Measurements from ENCODE around the gene LRPPRC.
"Not testable (repeated sequence)": the region's sequence is repeated elsewhere in the genome, so short reads cannot be mapped to it uniquely, and the experiment has no call there.

The LRPPRC gene

GRCh38 chr2:43995733-43996533, at the start of gene LRPPRC:
Gene LRPPRC (minus strand): TSS chr2:43995989. CDS start chr2:43995947, 42 bp downstream.
- DNase-seq: peak; percentile 91

DNA sequence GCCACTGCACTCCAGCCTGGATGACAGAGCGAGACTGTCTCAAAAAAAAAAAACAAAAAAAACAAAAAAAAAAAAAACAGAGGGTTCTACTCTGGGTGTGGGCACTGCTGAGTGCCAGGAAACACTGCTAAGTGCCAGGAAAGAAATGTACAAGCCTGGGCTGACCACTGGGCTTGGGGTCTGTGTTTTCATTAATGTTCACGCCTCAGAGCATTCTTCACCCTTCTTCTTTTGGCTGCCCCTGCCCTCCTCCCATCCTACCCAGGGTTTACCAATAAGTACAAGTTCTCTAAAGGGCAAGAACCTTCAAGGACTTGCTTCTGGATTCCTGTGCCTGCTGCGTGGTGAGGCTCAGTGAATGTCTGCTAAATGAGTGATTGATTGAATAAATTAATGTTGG, 49.3 kb upstream of the LRPPRC start:
- no peak for DNase-seq

DNA sequence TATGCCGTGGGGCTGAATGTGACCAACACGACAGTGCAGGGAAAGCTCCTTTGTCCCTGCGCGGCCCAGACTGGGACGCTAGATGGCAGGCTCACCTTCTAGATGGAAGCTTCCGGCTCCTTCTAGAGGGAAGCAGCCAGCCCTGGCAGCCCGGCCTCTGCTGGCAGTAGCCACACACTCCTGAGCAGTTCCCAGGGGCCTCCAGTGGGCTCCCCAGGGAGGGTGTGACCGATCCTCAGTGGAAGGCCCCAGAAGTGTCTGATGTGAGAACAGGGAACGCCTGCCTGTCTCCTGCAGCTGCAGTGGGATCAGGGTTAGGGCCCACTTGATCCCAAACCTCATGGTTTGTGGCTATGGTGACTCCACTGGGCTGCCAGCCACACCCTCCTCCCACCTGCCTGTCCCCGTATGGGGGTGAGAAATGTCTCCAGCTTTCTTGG, 48.5 kb upstream of the LRPPRC start:
- DNase-seq: peak; percentile 82

GRCh38 chr2:44040365-44040764, 44.6 kb upstream of the LRPPRC start:
- DNase-seq: no peak

DNA sequence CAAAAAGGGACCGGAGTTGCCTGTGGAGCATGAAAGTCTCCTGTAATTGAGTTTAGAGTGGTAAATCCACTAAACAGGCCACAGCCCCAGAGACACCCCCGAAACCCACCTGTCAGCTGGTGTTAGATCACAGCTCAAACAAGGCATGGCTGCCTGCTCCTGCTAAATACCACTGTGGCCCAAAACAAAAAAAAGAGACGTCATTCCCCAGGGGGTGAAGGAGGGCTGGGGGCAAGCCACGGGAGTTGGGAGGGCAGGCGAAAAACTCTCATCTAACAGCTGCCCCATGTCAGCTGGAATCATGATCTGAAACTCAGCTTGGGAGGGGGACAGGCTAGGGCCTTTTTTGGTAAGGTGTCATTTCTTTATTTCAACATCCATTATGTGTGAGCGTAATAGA, 42.5 kb upstream of the LRPPRC start:
- DNase-seq: no peak

DNA sequence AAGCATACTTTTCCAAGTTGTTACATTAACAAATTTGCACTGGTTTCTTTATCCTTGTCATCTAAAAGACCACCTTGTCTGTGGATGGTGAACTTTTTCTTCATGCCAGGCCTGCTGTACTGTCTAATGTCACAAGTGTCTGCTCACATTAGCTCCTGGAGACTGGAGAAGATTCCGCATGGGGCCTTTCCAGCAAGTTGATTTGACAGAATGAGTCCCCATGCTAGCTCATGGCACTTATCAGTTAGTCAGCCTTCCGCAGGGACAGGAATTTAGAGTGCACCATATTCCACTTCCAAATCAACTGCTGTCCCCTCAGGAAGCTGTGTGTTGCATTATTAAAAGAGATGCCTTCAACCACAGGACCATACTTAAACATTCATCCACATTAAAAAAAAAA, 41.4 kb upstream of the LRPPRC start:
- DNase-seq: no peak

GRCh38 chr2:44033947-44034346, 38.2 kb upstream of the LRPPRC start:
- no peak for DNase-seq

- DNase-seq: not testable (repeated sequence)
Observed at GRCh38 chr2:44027076-44027475, 31.3 kb upstream of the LRPPRC start.

GRCh38 chr2:44016282-44016681, 20.5 kb upstream of the LRPPRC start:
- peak; percentile 20 for DNase-seq

- no peak for DNase-seq
Observed at GRCh38 chr2:44015239-44015638, 19.4 kb upstream of the LRPPRC start.

DNA sequence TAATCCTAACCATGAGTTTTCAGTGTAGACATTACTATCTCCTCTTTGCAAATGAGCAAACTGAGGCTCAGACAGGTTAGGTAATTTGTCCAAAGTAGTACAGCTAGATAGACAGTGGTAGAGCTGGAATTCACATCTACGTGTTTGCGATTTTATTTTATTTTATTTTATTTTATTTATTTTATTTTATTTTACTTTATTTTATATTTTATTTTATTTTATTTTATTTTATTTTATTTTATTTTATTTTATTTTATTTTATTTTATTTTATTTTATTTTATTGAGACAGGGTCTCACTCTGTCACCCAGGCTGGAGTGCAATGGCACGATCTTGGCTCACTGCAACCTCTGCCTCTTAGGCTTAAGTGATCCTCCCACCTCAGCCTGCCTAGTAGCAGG, 17.4 kb upstream of the LRPPRC start:
- not testable (repeated sequence) for DNase-seq

- no peak for DNase-seq
Observed at GRCh38 chr2:44010266-44010665, 14.5 kb upstream of the LRPPRC start.

DNA sequence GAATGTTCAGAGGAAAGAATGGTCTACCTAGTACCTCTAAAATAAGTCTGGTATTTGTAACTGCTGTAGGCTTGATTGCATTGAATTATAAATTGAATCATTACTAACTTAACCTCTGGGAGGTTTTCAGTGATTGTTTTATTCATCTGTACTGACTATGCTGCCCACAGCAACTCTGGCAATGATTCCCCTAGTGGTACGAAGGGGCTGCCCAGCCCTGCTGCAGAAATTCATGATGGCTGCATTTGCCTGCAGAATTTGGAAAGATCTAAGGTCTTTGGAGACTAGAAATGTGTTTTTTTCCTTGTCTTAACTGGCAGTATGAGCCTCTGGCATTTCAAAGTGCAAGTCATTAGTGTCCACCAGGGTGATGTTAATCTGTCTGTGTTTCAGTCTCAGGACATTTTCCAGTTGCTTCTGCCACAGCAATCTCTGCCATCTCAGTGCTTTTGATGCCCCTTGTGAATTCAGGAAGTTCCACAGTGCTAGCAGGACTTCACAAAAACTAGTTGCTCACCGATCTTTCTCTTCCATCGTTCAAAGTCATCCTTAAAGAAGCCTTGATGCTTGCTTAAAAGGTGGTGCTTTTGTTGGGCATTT, 13.4 kb upstream of the LRPPRC start:
- DNase-seq: no peak

DNA sequence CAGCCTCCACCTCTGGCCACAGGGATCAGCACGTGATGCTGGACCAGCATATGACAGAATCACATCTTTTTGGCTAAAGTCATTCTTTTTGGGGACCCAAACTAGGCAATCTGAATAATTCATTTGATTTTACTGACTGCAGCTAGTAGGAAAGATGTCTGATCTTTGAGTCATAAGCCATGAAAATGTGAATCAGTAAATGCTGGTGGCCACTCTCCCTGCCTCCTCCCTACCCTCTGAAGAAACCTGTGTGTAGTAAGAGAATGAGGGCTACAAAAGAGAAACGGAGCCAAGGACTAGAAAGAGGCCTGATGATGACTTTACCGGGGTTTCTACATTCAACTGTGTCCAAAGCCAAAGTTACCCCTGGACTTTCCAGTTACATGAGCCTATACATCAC, 10.1 kb upstream of the LRPPRC start:
- no peak for DNase-seq

GRCh38 chr2:44004735-44005602, 9.2 kb upstream of the LRPPRC start:
- DNase-seq: no peak

DNA sequence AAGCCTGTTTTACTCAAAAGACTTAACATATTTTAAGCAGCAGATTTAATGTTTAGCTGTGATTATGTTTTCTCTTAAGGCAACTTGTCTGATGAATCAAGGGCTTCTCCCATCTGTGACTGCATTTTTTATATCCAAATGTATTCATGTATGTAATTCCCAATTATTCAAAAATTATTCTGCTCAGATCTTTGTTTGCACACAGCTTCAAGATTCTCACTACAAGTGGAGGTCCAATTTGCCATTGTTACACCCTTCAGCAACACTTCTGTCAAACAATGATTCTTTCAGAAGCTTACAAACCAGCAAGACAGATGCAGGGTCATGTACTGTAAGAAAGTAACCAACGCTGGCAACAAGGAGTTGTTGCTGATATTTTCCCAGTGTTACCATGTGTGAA, 5.9 kb upstream of the LRPPRC start:
- no peak for DNase-seq

GRCh38 chr2:43998263-43998662, 2.5 kb upstream of the LRPPRC start:
- DNase-seq: no peak

DNA sequence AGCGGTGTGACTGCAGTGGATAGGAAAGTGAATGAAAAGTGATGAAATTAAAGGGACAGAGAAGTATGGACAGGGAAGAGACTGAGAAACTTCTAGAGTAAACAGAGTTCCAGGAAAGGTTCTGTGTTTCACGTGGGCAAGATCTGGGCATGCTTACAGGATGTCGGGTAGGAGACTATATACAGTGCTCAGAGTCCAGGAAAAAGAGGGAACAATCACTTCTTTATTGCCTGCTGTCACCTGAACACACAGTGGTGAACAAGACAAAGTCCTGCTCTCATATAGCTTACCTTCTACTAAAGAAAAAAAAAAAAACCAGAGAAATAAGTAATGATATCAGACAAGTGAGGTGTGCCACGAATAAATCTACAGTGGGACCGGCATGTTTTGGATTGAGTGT, 2.4 kb downstream of the LRPPRC start:
- DNase-seq: no peak

DNA sequence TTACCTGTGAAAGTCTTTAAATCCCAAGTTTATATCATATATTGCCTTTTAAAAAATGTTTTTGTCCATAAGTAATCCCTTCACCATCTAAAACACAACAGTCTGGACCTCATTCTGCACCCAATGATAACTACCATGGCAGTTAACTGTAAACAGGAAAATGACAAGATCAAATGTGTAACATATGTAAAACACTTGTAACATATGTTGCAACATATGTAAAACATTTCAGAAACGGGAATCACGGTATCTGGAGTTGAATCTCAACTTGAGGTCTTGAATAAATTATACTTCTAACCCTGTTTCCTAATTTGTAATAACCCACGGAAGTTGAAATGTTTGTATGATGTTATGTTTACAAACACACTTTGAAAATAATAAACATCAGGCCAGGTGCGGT, 6.2 kb downstream of the LRPPRC start:
- DNase-seq: no peak

DNA sequence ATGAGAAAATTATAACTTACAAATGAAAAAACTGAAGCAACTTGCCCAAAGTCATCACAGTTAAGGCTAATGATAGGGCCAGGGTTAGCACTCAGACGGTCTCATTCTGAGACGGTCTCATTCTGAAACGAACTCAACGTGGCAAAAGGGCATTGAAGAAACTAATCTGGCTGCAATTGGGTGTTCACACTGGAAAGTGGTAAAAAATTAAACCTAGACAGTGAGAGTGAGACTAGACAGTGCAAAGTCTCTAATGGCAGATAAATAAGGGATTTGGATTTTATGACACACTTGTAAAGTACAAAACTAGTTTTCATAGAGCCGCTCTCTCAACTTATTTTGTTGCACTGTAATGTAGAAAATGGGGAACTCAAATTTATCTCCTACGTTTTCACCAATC, 9.2 kb downstream of the LRPPRC start:
- no peak for DNase-seq

GRCh38 chr2:43985359-43985758, 10.4 kb downstream of the LRPPRC start:
- DNase-seq: no peak

- DNase-seq: no peak
Observed at GRCh38 chr2:43984533-43984932, 11.3 kb downstream of the LRPPRC start.

GRCh38 chr2:43980902-43981301, 14.9 kb downstream of the LRPPRC start:
- DNase-seq: peak; percentile 19

All from activated naive CD4-positive, alpha-beta T cell treated with Interleukin-2 at 50 U/mL for 16 hours (primary cell).